Transverse colon (tissue), 4 donors: ENCODE measurements around the gene PLEKHM2. TPM values are rescaled to one million over a fixed set of nuclear protein-coding genes. Genes with fewer than 3 reads are reported as not detected.

Source experiments
- DNase-seq: peaks from one replicate; pipeline ENCODE4 v3.0.0-alpha.2; 2019
- H3K27ac ChIP-seq, 4 donors: fragments of 200-600 bp; sonication (generic); 2 replicates each; pipeline ENCODE4 v1.5.1; 2016 to 2018; ENCODE audit warnings: inconsistent platforms in 4 of 4
- H3K27me3 ChIP-seq: fragments of 200-600 bp; sonication (generic); 2 replicates; pipeline ENCODE4 v1.5.1; 2017; ENCODE audit warnings: inconsistent platforms
- H3K36me3 ChIP-seq, 4 donors: fragments of 200-600 bp; sonication (generic); 2 replicates each; pipeline ENCODE4 v1.5.1; 2017 to 2019; ENCODE audit warnings: inconsistent platforms in 4 of 4
- H3K4me1 ChIP-seq, 4 donors: fragments of 200-600 bp; sonication (generic); 2 replicates each; pipeline ENCODE4 v1.5.1; 2017 to 2020; ENCODE audit warnings: inconsistent platforms in 4 of 4
- H3K4me3 ChIP-seq, 4 donors: fragments of 200-600 bp; sonication (generic); 1 replicate in 1 of 4; 2 replicates in 3 of 4; pipeline versions ENCODE4 v1.5.1 to v1.6.1; 2017 to 2019; ENCODE audit warnings: inconsistent platforms in 4 of 4
- H3K9me3 ChIP-seq, 2 donors: fragments of 200-600 bp; sonication (generic); 2 replicates each; pipeline ENCODE4 v1.5.1; 2017 to 2019; ENCODE audit warnings: inconsistent platforms in 2 of 2
- EP300 ChIP-seq: sonication (generic); formaldehyde crosslinking; IDR thresholded peaks from one replicate; pipeline ENCODE4 v1.6.1; 2017; ENCODE audit warnings: antibody characterized with exemption, low read depth
- POLR2A ChIP-seq: fragments of 450-650 bp; IDR thresholded peaks from one replicate; pipeline ENCODE4 v1.6.1; 2016; ENCODE audit warnings: antibody characterized with exemption, mild to moderate bottlenecking, moderate library complexity
- POLR2AphosphoS5 ChIP-seq, 3 donors: sonication (generic); formaldehyde crosslinking; IDR thresholded peaks; one replicate each; pipeline ENCODE4 v1.6.1; 2016; ENCODE audit warnings: antibody characterized with exemption in 3 of 3
- WGBS, 2 donors: methylation state at CpG; one replicate each; pipeline ENCODE4 v1.1.5; 2018; ENCODE audit warnings: low coverage in 1 of 2; 5-methylcytosine and 5-hydroxymethylcytosine counted together
- in situ Hi-C, 4 donors: fragments of 200-750 bp; cut with MboI; loops; one replicate each; pipeline versions ENCODE4 v1.15.0 to v1.15.1; 2017; ENCODE audit warnings: low sequenced_read_pairs in 3 of 4, low pct_ligation_motif_present in 1 of 4, low pct_unique_long_range_greater_than_20kb in 1 of 4
- intact Hi-C: fragments of 100-400 bp; cut with DNase I; formaldehyde crosslinking; loops from one replicate; pipeline ENCODE4 v1.15.1; 2023; ENCODE audit warnings: low total_unique reads
- total RNA-seq, 4 donors: library from RNA; depleted of rRNA; stranded (reverse); fragments of >200 nt; gene quantifications; one replicate each; pipeline ENCODE4 v1.1.0, GENCODE V29; 2016
- TF ChIP-seq, protein P1 (sequence below), 5 experiments: fragments of 200-600 bp in 3 of 5; fragments of 450-650 bp in 2 of 5; sonication (generic) in 3 of 5; IDR thresholded peaks; 1 replicate in 2 of 5; 2 replicates in 3 of 5; pipeline ENCODE4 v1.5.1; 2016 to 2017; ENCODE audit warnings: antibody characterized with exemption in 5 of 5, inconsistent platforms in 3 of 5, mild to moderate bottlenecking in 2 of 5, moderate library complexity in 1 of 5

Gene PLEKHM2
- total RNA-seq, 4 donors from 2014 or later: 27.7 to 40.3 (median 33.0) TPM

DNA sequence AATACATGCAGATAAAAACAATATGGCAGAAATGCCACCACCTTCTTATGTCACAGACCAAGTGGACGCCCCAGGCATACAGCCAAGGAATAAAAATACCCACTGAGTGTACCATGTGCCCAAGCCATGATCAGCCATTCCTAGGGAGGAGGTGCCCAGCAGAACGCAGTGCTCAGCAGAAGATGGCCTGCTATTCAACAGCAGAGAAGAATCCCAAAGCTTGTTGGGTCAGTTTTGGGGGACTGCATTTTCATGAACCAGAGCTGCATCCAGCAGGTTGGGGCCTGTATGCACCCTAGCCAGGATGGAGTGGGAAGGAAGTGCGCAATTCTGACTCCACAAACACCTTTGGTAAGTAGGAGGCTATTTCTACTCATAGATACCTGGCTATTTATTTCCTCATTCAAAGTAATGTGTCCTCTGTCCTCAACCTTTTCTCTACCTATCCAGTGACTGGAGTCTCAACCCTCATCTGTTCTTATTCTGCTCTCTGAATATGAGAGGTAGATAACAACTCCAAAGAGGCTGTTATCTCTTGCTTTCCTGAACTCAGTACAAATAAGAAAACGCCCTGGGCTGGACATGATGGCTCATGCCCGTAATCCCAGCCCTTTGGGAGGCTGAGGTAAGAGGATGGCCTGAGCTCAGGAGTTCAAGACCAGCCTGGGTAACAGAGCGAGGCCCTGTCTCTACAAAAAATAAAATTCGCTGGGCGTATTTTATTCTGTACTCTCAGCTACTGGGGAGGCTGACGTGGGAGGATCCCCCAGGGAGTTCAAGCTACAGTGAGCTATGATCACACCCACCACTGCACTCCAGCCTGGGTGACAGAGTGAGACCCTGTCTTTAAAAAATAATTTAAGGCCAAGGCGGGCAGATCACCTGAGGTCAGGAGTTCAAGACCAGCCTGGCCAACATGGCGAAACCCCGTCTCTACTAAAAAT is 2.5 kb upstream of the PLEKHM2 start:
- Histone ChIP-seq H3K27me3 (no peaks in the 10 kb centered on the region), H3K9me3 (no peaks in the 10 kb centered on the region), H3K36me3 (no peaks in the 10 kb centered on the region), H3K4me1 (peaks cover 7 to 46% (median 21%) of the 10 kb centered on the region in 4 donors), H3K27ac (peak overlapping the region; percentile 18 to 58 (median 36)), H3K4me3 (no peak overlapping the region)
- DNase-seq: no peak
- WGBS, 2 donors: 87 to 90% methylated on average over 5 to 12 of the region's 12 CpGs
- in situ Hi-C loops (no loop called here), intact Hi-C loops (no loop called here)
- TF ChIP-seq POLR2A (no peak), POLR2AphosphoS5 (IDR thresholded peaks at IDR 0.05) (no peak), EP300 (no peak)
- TF ChIP-seq, protein P1, sequence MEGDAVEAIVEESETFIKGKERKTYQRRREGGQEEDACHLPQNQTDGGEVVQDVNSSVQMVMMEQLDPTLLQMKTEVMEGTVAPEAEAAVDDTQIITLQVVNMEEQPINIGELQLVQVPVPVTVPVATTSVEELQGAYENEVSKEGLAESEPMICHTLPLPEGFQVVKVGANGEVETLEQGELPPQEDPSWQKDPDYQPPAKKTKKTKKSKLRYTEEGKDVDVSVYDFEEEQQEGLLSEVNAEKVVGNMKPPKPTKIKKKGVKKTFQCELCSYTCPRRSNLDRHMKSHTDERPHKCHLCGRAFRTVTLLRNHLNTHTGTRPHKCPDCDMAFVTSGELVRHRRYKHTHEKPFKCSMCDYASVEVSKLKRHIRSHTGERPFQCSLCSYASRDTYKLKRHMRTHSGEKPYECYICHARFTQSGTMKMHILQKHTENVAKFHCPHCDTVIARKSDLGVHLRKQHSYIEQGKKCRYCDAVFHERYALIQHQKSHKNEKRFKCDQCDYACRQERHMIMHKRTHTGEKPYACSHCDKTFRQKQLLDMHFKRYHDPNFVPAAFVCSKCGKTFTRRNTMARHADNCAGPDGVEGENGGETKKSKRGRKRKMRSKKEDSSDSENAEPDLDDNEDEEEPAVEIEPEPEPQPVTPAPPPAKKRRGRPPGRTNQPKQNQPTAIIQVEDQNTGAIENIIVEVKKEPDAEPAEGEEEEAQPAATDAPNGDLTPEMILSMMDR (IDR thresholded peaks at IDR 0.05): no peak

DNA sequence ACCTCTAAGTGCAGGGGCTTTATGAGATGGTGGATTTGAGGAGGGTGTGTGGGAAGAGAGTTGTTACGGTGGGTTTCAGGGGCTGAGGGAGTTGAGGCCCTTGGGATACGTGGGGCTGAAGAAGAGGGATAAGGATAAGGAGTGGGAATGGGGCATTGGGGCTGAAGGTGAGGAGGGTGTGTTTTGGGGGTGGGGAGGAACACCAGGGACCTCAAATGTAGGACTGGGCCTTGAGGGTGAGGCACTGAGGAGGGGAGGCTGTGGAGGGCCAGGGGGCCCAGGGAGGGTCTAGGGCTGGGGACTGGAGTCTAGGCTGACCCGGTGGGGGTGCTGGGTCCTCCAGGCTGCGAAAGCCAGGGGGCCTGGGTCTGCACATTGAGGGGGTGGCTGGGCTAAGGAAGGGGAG is 1.2 kb upstream of the PLEKHM2 start:
- Histone ChIP-seq H3K36me3 (no peaks in the 10 kb centered on the region), H3K4me1 (peaks cover 7 to 47% (median 21%) of the 10 kb centered on the region in 4 donors), H3K4me3 (no peak overlapping the region), H3K27me3 (no peaks in the 10 kb centered on the region), H3K27ac (peak overlapping the region; percentile 1 to 99 (median 92)), H3K9me3 (no peaks in the 10 kb centered on the region)
- no peak for DNase-seq
- intact Hi-C loops: no loop called here
- no peak for TF ChIP-seq POLR2A
- no peak for TF ChIP-seq EP300
- TF ChIP-seq POLR2AphosphoS5 (IDR thresholded peaks at IDR 0.05): no peak
- TF ChIP-seq, protein P1 (IDR thresholded peaks at IDR 0.05): no peak
- in situ Hi-C loops: no loop called here
- WGBS, 2 donors: 91 to 100% methylated on average over 3 to 4 of the region's 4 CpGs

DNA sequence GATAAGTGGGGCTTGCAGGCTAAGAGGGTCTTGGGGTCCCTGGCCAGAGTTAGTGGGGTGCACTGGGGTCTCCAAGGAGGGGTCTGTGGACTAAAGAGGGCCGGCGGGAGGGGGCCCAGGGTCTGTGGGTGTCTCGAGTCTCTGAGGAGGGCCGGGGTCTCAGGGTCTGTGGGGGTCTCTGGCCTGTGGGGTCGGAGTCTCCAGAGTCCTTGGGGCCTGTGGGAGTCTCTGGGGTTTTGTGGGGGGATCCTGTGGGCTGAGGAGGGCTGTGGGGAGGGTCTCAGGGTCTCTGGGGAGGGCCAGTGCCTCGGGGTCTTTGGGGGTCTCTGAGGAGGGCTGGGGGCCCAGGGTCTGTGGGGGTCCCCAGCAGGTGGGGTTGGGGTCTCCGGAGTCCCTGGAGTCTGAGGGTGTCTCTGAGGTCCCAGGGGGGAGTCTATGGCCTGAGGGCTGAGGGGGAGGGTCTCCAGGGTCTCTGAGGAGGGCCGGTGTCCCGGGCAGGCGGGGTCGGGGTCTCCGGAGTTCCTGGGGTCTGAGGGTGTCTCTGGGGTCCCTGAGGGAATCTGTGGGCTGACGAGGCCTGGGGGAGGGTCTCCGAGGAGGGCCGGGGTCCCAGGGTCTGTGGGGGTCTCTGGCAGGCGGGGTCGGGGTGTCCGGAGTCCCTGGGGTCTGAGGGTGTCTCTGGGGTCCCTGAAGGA is 628 bp upstream of the PLEKHM2 start:
- Histone ChIP-seq H3K36me3 (no peaks in the 10 kb centered on the region), H3K27ac (peak overlapping the region; percentile 89 to 99 (median 92)), H3K27me3 (no peaks in the 10 kb centered on the region), H3K4me3 (peak overlapping the region; percentile 87 to 100 (median 98)), H3K9me3 (no peaks in the 10 kb centered on the region), H3K4me1 (peaks cover 7 to 47% (median 21%) of the 10 kb centered on the region in 4 donors)
- intact Hi-C loops (loop anchor here (2.0 kb wide), 1 partner anchor 59 kb away; the partner anchor contains the start of gene TMEM82), in situ Hi-C loops (no loop called here)
- no peak for DNase-seq
- WGBS, 2 donors: 46 to 90% methylated on average over 2 to 12 of the region's 18 CpGs
- no peak for TF ChIP-seq EP300
- TF ChIP-seq POLR2A: no peak
- no peak for TF ChIP-seq POLR2AphosphoS5 (IDR thresholded peaks at IDR 0.05)

DNA sequence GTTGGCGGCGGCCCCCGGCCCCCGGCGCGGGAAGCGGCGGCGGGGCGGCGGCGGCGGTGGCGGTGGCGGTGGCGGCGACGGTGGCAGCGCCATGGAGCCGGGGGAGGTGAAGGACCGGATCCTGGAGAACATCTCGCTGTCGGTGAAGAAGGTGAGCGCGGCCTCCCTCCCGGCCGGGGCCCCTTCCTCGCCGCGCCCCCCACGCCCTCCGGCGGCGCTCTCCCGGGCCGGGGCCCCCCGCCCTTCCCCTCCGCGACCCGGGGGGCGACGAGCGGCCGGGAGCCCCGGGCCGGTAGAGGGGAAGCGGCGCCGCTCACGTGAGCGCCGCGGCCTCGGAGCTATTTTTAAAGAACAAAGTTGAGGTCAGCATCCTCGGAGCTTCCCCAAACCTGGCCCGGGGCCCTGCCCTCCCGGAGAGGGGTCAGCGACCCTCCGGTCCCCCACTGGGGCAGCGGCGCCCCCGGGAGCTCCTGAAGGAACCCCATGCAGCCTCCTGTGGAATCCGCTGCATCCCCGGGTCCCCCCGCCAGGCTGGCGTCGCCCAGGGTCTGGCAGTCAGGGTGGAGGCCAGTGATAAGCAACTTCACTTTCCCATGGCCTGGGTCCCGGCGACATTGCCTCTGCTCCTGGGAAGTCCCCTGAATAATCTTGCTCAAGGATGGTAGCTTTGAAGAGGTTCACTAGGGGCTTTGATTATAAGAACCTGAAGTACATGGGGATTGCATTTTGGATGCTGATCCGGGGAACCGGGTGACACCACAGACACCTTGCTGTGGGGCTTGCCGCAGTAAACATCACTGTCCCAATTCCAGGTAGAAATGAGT is 560 bp downstream of the PLEKHM2 start:
- no peak for TF ChIP-seq POLR2A
- TF ChIP-seq, protein P1 (IDR thresholded peaks at IDR 0.05): peak; percentile 8 to 47 (median 13)
- TF ChIP-seq POLR2AphosphoS5 (IDR thresholded peaks at IDR 0.05): peak in 1 of 3 donors; percentile 2
- no peak for TF ChIP-seq EP300

More for the DNA sequence above, 560 bp downstream of the PLEKHM2 start:
- DNase-seq: peak; percentile 47
- peaks cover 7 to 47% (median 21%) of the 10 kb centered on the region in 4 donors for H3K4me1 ChIP-seq
- 0% methylated on average over 37 of the region's 72 CpGs; no CpG with 5 or more reads in 1 of the 2 donors for WGBS, 2 donors
- intact Hi-C loops (loop anchor here (2.0 kb wide), 1 partner anchor 58 kb away; the partner anchor contains the start of gene TMEM82), in situ Hi-C loops (no loop called here)
- no peaks in the 10 kb centered on the region for H3K9me3 ChIP-seq
- H3K36me3 ChIP-seq: no peaks in the 10 kb centered on the region
- H3K27me3 ChIP-seq: no peaks in the 10 kb centered on the region
- H3K4me3 ChIP-seq: peak overlapping the region; percentile 65 to 100 (median 92)
- peak overlapping the region; percentile 78 to 99 (median 92) for H3K27ac ChIP-seq
